Naive thymus-derived CD8-positive, alpha-beta T cell (primary cell): ENCODE measurements around the gene ISM1. TPM values are rescaled to one million over a fixed set of nuclear protein-coding genes. Genes with fewer than 3 reads are reported as not detected.

ENCODE experiments used
- polyA plus RNA-seq, 3 donors: library from polyadenylated mRNA; unstranded; fragments of 300-500 nt; fragmentation: Illumina TruSeq; gene quantifications; one replicate each; pipeline ENCODE4 v1.2.3, GENCODE V29; 2021
- total RNA-seq, 8 experiments: library from RNA in 2 of 8; stranded (reverse) in 2 of 8; gene quantifications; one replicate each; pipeline ENCODE4 v1.2.3 and lab custom pipeline; 2021 to 2026

Gene ISM1
- total and polyA plus RNA-seq, 5 experiments from 2014 or later, result 0.15 to 0.49 (median 0.23) TPM

Other genes with a start within 250 kb of the ISM1 start
- under 1 TPM; 0.55 to 0.71 TPM for gene SPTLC3, start 212.3 kb upstream of the ISM1 start, total RNA-seq
- 1 to 10 TPM in 1 of 3 donors, under 1 TPM in 2; 0.37 to 2.3 (median 0.59) TPM for gene SPTLC3, start 212.3 kb upstream of the ISM1 start, polyA plus RNA-seq